Stimulated activated CD8-positive, alpha-beta memory T cell treated with anti-CD3 and anti-CD28 coated beads, Interleukin-4, amount 100 ng/mL, for 24 hours (primary cell): ENCODE measurements around the gene SMIM14.

ENCODE experiments used
- DNase-seq: peaks from one replicate; pipeline ENCODE4 v3.0.0-alpha.2; 2020; ENCODE audit warnings: low read depth

SMIM14 gene

GRCh38 chr4:39497909-39498726 lies 140.5 kb downstream of the SMIM14 start:
- no peak for DNase-seq
